ENCODE data around the gene RAB3GAP2.
A peak's percentile ranks its signal among the peaks of the same experiment; 100 is the strongest.
"Not testable (repeated sequence)": the region's sequence is repeated elsewhere in the genome, so short reads cannot be mapped to it uniquely, and the experiment has no call there.

The RAB3GAP2 gene

DNA sequence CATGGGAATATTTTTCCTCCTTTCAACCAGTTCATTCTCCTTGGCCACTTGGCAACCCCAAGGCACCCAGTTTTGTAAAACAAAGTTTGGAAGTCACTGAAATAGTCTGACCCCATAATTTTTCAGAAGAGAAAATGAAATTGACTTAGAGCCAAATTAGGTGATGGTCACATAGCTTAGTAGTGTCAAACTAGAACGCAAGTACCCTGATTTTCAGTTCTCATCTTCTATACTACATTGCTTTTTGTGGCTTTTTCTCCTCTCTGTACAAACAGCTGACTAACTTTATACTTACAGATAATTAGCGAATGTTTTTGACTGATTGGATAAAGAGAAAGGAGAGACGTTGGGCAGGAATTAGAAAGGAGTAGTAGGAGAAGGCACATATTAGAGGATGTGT lies 145.2 kb downstream of the RAB3GAP2 start:
- DNase-seq: no peak

- DNase-seq: peak in 1 of 3 donors; percentile 6
Measured at GRCh38 chr1:220124542-220124941, 147.7 kb downstream of the RAB3GAP2 start.

GRCh38 chr1:220123889-220124288 lies 148.4 kb downstream of the RAB3GAP2 start:
- DNase-seq: peak; percentile 14 to 22 (median 18)

DNA sequence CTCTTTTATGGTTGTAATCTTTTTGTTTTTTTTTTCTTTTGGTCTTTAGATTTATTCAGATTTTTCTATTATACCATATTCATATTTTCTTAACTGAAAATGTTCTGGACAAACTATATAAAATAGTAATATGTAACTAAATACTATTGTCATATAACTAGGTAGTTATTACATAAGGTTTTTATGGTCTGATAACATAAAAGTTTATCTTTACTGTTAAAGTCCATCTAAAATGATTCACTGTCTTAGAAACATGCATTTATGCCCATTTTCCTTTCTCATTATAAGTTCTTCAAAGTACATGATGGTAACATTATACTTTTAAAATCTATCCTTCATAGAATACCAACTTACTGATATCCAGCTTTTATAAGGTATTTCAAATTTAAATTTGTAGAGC lies 149.2 kb downstream of the RAB3GAP2 start:
- no peak for DNase-seq

DNA sequence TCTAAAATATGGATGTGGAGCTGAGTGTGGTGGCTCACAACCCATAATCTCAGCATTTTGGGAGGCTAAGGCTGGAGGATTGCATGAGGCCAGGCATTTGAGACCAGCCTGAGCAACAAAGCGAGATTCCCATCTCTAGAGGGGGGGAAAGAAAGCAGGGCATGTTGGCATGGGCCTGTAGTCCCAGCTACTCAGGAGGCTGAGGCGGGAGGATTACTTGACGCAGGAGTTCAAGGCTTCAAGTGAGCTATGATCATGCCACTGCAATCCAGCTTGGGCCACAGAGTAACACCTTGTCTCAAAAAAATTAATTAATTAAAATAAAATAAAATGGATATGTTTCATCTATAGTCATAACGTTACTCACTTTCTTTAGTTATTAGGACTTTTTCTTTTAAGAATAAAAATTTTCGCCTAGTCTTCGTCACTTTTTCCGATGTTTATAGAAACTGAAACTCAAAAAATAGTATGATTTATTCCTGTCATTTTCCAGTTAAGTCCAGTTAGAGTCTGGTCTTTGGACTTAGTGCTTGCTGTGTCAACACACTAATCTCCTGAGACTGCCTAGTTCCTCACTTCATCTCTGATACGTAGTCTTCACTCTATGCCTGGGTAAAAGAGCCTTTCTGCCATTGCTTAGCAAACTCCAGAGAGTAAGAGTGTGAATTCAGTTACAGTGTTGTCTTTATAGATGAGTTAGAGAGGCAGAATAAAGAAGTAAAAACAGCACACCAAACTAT lies 150.3 kb downstream of the RAB3GAP2 start:
- DNase-seq: no peak

DNA sequence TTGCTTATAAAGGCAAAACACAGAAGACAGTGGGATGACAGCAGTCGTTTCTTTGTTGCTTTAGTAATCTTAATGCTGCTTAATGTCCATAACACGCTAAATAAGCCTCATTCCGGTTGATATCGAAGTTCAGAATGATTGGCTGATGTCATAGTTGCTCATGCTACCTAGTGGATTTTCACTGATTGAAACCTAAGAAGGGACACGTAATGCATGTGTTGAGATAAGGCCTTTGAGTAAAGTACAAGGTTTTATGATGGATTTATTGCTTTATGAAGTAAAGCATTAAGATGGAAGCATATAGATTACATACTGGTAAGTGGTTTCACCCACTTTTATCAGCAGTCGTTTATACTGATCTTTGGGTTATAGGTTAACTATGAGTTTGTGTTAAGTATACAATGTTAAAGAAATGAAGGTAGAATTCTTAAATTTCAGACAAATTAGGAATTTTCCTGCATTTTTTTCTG lies 153.2 kb downstream of the RAB3GAP2 start:
- DNase-seq: no peak

GRCh38 chr1:220113136-220113695 lies 159.0 kb downstream of the RAB3GAP2 start:
- DNase-seq: peak; percentile 51 to 66 (median 59)

DNA sequence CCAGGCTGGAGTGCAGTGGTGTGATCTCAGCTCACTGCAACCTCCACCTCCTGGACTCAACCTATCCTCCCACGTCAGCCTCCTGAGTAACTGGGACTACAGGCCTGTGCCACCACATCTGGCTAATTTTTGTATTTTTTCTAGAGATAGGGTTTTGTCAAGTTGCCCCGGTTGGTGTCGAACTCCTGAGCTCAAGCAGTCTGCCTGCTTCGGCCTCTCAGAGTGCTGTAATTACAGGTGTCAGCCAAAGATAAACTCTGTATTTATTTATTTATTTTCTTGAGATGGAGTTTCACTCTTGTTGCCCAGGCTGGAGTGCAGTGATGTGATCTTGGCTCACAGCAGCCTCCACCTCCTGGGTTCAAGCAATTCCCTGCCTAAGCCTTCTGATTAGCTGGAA lies 159.7 kb downstream of the RAB3GAP2 start:
- DNase-seq: not testable (repeated sequence)

GRCh38 chr1:220110473-220110872 lies 161.8 kb downstream of the RAB3GAP2 start:
- not testable (repeated sequence) for DNase-seq

GRCh38 chr1:220099826-220100225 lies 172.4 kb downstream of the RAB3GAP2 start:
- DNase-seq: no peak

All from suppressor macrophage treated with lipopolysaccharide for 1 hour (primary cell).